GM21825 (cell line): ENCODE data around the gene CDC42BPG.

Experiments
- ATAC-seq: cut with Tn5 transposase; IDR thresholded peaks from one replicate; pipeline ENCODE4 v1.9.1; 2021; ENCODE audit warnings: mild to moderate bottlenecking, moderate library complexity; ENCODE audit not compliant: unreplicated experiment

Gene CDC42BPG

DNA sequence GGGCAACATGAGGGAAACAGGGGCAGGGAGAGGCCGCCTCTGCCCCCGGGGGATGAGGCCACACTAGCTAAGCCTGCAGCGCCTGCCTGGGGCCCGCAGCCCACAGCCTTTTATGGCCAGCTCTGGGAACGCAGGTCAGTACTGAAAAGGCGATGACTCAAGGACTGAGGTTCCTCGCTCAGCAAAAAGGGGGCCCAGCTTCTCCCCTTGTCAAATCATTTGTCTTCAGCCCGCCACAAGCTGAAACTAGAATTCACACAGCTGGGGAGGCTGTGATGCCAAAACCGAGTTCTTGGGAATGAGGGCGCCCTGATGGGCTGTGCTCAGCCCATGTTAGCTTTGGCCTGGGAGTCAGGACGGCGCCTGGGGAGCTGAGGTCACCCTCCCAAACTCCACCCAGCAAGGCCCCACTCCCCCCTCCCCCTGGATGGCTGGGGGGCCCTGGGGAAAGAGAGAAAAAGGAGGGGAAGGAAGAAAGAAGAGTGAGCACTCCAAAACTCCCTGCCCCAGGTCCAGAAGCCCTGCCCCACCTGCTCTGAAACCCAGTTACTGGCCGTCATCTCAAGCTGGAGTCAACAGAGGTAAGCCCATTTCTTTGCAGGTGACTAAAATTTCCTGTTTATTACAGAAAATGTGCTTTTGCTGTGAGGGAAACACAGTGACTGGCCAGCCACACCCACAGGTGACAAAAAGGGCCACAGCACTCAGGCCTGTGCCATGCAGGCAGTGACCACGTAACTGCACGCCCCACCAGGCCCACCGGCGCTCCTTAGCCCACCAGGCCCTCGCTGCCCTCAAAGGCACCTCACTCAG, 20.2 kb upstream of the CDC42BPG start:
- peak; percentile 21 for ATAC-seq

DNA sequence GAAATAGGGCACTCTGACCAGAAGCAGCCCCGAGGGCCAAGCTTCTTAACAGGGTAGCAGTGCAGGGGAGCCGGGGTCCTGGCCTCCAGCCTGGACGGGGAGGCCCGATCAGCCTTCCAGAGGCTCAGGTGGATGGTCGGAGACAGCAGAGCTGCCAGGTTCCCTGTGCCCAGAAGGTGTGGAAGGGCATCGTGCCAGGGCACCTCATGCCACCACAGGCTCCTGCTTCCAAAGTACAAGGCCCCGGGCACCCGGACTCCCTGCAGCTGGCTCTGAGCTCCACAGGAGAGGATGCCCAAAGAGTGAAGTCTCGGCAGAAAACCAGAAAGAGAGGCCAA, 19.7 kb upstream of the CDC42BPG start:
- no peak for ATAC-seq

DNA sequence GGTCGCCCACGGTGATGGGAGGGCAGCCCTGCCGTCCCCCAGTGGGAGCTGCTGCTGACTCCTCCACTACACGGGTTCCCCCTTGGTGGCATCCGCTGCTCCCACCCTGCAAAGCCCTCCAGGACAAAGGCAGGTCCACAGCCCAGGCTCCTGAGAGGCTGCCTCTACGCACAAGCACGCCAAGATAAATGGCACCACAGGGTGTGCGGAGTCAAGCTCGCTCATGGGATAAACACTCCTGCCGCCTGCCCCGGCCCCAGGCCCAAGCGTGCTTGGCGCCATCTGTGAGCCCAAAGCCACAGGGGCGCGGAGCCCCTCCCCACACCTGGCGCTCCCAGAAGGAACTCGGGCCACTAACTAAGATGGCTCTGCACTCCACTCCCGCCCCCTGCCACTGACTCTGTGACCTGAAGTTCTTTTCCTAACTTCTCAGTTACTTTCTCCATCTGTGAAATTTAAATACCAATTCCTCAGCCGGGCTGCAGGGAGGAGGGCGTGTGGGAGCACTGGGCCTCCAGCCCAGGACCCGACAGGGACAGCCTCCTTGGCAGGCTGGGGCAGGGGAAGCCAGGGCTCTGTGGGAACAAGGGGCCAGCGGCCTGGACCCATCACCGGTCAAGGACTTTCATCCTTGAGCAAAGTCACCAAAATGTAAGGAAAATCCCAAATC, 19.1 kb upstream of the CDC42BPG start:
- no peak for ATAC-seq

DNA sequence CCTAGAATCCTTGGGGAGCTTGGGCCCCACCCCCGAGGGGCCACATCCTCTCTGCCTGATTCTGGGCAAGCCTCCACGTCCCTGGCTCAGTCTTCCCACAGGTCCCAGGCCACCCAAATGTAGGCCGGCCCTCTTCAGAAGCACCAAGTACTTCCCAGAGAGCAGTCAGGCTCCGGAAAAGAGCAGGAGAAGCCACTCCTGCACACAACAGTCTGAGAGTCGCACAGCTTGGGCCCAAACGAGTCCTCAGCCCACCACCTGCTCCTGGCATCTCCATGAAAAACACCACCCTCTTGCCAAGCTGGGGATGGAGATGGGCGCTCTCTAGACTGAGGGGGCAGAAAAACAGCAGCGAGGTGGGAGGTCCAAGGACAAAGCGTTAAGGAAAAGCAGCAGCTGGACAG, 18.5 kb upstream of the CDC42BPG start:
- ATAC-seq: no peak

- ATAC-seq: no peak
Observed at GRCh38 chr11:64861227-64861975, 16.9 kb upstream of the CDC42BPG start.

GRCh38 chr11:64859542-64860414, 15.3 kb upstream of the CDC42BPG start:
- ATAC-seq: peak; percentile 58

GRCh38 chr11:64858467-64859263, 14.2 kb upstream of the CDC42BPG start:
- ATAC-seq: no peak

DNA sequence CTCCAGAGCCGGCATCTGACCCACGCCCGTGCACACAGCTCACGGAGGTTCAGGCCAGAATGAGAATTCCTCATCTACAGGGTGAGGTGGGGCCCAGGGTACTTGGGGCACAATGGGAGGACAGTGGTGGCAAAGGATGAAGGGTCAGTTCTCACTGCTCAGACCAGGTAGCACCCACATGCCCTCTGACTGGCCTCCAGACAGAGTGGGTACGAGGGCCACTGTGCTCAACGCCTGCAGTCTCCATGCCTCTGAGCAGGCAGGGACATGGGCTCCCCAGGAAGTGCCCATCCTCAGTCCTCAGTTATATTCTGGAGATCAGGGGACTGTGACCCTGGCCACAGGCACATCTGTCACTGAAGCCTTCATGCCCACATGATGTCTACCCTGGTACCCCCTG, 13.0 kb upstream of the CDC42BPG start:
- no peak for ATAC-seq

DNA sequence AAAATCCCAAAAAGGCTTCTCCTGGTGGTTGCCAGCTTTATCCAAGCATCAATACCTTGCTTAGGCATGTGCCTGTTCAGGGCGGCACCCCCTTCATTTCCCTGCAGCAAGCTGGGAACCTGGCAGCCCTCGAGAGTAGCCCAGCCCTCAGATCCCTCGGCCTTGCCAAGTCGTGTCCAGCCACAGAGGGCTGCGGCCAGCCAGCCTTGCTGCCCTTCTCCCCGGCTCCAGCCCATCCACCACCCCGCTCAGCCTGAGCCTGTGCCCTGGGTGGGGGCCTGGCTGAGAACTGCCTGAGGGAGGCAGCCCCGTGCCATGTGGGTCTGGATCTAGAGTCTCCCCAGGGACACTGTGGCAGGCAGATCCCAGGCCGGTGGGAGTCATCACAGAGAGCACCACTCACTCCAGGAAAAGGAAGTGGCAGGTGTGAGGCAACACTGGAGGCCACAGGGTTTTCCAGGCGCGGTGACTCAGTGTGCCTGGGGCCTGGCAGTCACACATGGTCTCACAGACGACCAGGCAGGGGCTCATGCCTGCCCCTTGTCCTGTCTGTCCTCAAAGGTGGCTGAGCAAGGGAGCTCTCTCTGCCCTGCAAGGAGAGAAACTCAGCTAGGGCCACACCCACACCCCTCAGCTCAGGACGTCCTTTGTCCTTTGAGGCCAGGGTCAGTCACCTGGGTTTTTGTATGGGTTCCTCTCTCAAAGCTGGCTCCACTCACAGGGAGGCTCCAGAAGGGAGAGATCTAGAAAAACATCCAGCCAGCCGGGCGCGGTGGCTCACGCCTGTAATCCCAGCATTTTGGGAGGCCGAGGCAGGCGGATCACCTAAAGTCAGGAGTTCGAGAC, 12.2 kb upstream of the CDC42BPG start:
- ATAC-seq: no peak

- ATAC-seq: no peak
Observed at GRCh38 chr11:64855596-64856304, 11.3 kb upstream of the CDC42BPG start.

- ATAC-seq: no peak
Observed at GRCh38 chr11:64854534-64855502, 10.4 kb upstream of the CDC42BPG start.

DNA sequence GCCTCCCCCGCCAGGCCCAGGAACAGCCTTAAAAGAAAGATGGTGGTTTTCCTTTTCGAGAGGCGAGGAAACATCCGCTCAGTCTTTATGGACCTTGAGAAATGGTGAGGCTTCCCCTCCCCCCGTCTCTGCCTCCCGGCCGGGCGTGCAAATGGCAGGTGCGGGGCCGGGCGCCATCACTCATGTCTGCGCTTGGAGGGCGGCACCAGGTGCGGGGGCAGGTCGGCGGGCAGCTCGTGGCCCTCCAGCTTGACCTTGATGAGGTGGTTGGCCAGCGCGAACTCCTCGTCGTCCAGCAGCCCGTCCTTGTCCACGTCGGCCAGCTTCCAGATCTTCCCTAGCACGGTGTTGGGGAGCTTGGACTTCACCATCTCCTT, 9.7 kb upstream of the CDC42BPG start:
- ATAC-seq: no peak

GRCh38 chr11:64853709-64854108, 9.3 kb upstream of the CDC42BPG start:
- no peak for ATAC-seq

DNA sequence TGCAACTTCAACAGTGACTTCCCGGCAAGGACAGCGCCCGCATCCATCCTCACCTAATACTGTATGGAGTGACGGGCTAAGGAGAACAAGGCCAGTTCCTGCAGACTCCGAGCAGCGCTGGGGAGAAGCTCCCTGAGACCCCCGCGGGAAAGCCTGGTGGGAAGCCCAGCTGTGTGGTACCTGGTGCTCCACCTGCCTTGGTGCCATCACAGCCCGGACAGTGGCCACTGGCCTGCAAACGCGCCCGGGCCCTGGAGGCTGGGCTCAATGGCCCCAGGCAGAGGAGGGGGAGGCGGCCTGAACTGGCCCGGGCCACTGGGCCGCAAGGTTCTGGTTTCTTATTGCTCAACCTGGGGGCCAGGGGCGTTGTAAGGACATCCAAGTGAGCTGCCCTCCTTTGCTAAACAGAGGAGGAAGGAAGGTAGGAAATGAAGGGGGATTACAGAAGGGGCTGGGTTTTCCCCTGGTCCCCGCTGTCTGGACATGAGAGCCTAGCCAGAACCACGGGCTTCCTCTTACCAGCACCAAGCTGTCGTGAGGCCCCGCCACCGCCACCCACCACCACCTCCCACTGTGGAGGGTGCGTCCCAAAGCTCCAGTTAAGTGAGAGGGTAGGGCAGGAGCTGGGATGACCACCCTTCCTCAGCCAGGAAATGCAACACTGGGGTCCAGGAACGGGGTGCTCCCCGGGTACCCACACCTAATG, 8.5 kb upstream of the CDC42BPG start:
- ATAC-seq: no peak

- ATAC-seq: peak; percentile 8
Observed at GRCh38 chr11:64851831-64852351, 7.4 kb upstream of the CDC42BPG start.

- peak; percentile 61 for ATAC-seq
Observed at GRCh38 chr11:64850979-64851567, 6.6 kb upstream of the CDC42BPG start.
